GM12875 (cell line): ENCODE measurements around the gene RANBP1.
"Not testable (repeated sequence)": the region's sequence is repeated elsewhere in the genome, so short reads cannot be mapped to it uniquely, and the experiment has no call there.

Source experiments
- H3K4me3 ChIP-seq: one replicate; pipeline ENCODE4 v1.5.1; 2011; ENCODE audit warnings: low read depth, low read length, control low read depth
- CTCF ChIP-seq: IDR thresholded peaks from 2 replicates; pipeline ENCODE4 v1.5.1; 2011; ENCODE audit warnings: low read depth, mild to moderate bottlenecking, control low read depth, inconsistent platforms, low read length, moderate library complexity, borderline replicate concordance; ENCODE audit not compliant: insufficient read depth

The RANBP1 gene

DNA sequence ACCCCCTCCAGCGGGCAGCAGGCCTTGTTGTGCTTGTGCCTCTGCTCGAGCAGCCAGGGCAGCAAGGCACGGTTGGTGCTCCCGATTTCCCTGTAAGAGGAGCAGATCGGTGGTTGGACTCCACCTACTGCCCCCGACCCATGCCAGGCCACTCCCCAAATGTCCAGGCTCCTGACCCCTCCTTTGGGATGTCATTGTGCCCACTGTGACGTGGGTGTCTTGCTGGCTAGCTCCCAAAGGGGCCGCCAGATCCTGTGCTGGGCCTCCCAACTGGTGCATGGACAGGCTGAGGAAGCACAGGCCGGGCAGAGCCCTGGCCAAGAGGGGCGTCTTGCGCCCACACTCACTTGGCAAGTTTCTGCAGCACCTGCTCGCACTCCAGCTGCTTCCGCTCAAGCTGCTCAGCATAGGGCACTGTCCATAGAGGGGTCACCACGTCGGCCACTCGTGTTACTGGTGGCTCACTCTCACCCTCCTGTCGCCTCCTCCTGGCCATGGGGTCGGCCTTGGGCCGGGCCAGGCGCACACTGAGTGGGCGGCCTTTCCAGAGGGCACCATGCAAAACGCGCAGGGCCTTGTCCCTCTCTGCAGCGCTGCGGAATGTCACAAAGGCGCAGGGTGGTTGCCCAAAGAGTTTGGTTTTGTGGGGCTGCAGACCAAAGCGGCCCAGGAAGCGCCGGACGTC, at the start of gene RANBP1:
Gene RANBP1 (plus strand): TSS at position 414 of the 685 bp plus-strand sequence. CDS start 81 bp downstream, at position 495.
- TF ChIP-seq CTCF: no peak
- H3K4me3 ChIP-seq: peak within 1 kb of the TSS; percentile 98

DNA sequence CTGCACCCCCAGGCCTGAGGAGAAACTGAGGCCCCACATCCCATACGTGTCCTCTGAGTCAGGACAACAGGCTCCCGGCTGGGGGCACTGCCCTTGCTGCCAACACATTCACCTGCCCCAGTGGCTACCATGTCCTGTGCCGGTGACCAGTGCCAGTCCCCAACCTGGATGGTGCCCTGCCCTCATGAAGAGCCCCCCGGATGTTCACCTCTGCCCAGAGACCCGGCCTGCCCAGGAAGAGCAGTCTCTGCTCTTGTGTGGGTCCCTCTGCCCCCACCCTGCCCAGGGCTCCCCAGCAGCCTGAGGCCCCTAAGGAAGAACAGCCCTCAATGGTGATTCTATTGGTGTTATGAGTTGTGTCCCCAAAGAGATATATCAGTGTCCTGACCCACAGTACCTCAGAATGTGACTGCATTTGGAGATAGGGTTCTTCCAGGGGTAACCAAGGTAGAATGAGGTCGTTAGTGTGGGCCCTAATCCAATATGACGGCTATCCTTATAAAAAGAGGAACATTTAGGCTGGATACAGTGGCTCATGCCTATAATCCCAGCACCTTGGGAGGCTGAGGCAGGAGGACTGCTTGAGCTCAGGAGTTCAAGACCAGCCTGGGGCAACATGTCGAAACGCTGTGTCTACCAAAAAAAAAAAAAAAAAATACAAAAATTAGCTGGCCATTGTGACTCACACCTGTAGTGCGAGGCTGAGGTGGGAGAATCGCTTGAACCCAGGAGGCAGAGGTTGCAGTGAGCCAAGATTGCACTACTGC, 49.1 kb upstream of the RANBP1 start:
- no peak for TF ChIP-seq CTCF
- no peak overlapping the region for H3K4me3 ChIP-seq

GRCh38 chr22:20067384-20067682, 48.6 kb upstream of the RANBP1 start:
- not testable (repeated sequence) for H3K4me3 ChIP-seq

GRCh38 chr22:20068640-20069039, 47.3 kb upstream of the RANBP1 start:
- H3K4me3 ChIP-seq: no peak overlapping the region
- no peak for TF ChIP-seq CTCF

DNA sequence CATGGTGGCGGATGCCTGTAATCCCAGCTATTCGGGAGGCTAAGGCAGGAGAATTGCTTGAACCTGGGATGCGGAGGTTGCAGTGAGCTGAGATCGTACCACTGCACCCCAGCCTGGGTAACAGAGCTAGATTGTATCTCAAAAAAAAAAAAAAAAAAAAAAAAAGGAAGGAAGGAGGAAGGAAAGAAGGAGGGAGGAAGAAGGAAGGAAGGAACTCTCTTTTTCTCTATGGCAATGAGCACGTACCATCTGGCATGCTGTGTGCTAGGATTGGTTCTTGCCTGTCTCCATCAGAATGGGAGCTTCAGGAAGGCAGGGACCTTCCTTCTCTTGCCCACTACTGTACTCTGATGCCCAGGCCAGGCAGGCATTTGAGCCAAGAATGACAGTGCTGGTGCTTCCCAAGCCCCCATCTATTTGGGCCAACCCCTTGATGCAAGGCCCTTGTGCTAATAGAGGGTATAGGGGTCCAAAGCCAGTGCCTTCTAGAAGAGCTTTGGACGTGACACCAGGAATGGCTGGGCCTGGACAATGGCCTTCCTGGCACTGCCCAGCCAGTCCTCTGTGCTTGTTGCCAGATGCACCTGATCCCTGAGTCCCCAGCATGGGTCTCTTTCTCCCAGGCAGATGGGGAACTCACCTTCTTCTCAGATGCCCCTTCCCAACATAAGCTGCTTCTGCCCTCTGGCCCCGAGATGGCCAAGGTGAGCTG, 46.4 kb upstream of the RANBP1 start:
- H3K4me3 ChIP-seq: no peak overlapping the region
- TF ChIP-seq CTCF: no peak

DNA sequence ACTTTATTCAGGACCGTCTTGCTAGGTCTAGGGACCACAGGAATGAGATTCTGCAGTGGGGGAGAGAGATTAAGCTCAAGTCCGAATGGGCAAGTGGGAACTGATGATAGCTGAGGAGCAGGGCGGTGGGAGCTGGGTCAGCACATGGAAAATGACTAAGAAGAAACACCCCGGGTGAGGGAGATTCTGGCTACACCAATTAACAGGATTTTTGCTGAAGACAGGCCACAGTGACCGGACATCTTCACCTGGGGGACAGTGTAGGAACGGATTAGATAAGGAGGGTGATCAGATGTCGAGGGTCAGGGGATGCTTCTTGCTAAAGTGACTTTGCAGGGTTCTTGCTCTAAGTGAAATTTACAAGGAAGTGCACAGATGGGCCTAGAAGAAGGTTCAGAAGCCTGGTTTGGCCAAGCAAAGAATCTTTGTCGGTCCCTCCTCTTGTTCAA, 44.4 kb upstream of the RANBP1 start:
- no peak for TF ChIP-seq CTCF
- H3K4me3 ChIP-seq: no peak overlapping the region

DNA sequence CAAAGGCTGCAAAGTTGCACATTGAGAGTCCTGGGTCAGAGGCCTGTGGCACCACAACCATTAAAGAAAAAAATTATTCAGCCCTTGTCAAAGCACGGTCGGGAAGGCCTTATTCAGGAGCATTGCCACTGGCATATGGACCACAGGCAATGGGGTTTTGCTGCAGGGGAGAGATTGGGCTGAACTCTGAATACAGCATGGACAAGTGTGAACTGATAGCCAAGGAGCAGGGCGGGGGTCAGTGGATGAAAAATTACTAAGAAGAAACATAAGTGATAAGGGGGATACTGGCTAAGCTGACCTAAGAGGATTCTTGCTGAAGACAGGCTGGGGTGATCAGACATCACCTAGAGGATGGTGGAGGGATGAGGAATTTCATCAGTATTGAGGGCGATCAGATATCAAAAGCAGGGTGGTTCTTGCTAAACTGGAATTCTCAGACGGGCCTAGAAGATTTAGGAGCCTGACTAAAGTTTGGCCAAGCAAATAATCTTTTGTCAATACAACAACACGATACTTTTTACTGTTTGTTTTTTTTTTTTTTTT, 39.2 kb upstream of the RANBP1 start:
- H3K4me3 ChIP-seq: no peak overlapping the region
- no peak for TF ChIP-seq CTCF
